SK-N-SH treated with all-trans-retinoic acid at 6 μM for 48 hours (cell line): ENCODE data around the gene BIRC3.

Source experiments
- ATAC-seq: fragments of 200-7000 bp; cut with Tn5 transposase; 3 replicates; pipeline ENCODE4 v1.9.1; 2020; ENCODE audit warnings: mild to moderate bottlenecking, moderate library complexity
- ARNTL ChIP-seq: fragments of 450-650 bp; formaldehyde crosslinking; IDR thresholded peaks from 2 replicates; pipeline ENCODE4 v1.5.0; 2020; ENCODE audit warnings: low read depth, mild to moderate bottlenecking, moderate library complexity, borderline replicate concordance
- BACH2 ChIP-seq: fragments of 250-450 bp; sonication (Bioruptor Pico); IDR thresholded peaks from 2 replicates; pipeline ENCODE4 v1.9.0; 2021; ENCODE audit warnings: mild to moderate bottlenecking, borderline replicate concordance
- CREB5 ChIP-seq: fragments of 250-450 bp; sonication (Bioruptor Pico); IDR thresholded peaks from 2 replicates; pipeline ENCODE4 v1.5.1; 2020; ENCODE audit warnings: low read depth, mild to moderate bottlenecking, moderate library complexity
- CSDC2 ChIP-seq: fragments of 250-450 bp; sonication (Bioruptor Pico); IDR thresholded peaks from 2 replicates; pipeline ENCODE4 v1.5.0; 2020; ENCODE audit warnings: mild to moderate bottlenecking, moderate library complexity
- CSRNP3 ChIP-seq: fragments of 250-450 bp; sonication (Bioruptor Pico); IDR thresholded peaks from 2 replicates; pipeline ENCODE4 v1.5.1; 2021; ENCODE audit warnings: mild to moderate bottlenecking, moderate library complexity
- ESRRG ChIP-seq: fragments of 250-450 bp; sonication (Bioruptor Pico); IDR thresholded peaks from 2 replicates; pipeline ENCODE4 v1.6.1; 2021; ENCODE audit warnings: mild to moderate bottlenecking
- GLIS3 ChIP-seq: fragments of 250-450 bp; sonication (Bioruptor Pico); IDR thresholded peaks from 2 replicates; pipeline ENCODE4 v1.5.0; 2020; ENCODE audit warnings: mild to moderate bottlenecking, moderate library complexity
- ISL1 ChIP-seq: fragments of 250-450 bp; sonication (Bioruptor Pico); IDR thresholded peaks from 2 replicates; pipeline ENCODE4 v2.1.2; 2022; ENCODE audit warnings: mild to moderate bottlenecking, moderate library complexity
- OSR1 ChIP-seq: fragments of 250-450 bp; sonication (Bioruptor Pico); IDR thresholded peaks from 2 replicates; pipeline ENCODE4 v1.8.0; 2022; ENCODE audit warnings: moderate library complexity, mild to moderate bottlenecking, inconsistent platforms
- PATZ1 ChIP-seq: fragments of 250-450 bp; sonication (Bioruptor Pico); IDR thresholded peaks from 2 replicates; pipeline ENCODE4 v1.8.0; 2020; ENCODE audit warnings: mild to moderate bottlenecking, moderate library complexity, borderline replicate concordance
- POU6F1 ChIP-seq: fragments of 250-450 bp; sonication (Bioruptor Pico); IDR thresholded peaks from 2 replicates; pipeline ENCODE4 v1.8.0; 2021; ENCODE audit warnings: low read depth, mild to moderate bottlenecking, moderate library complexity, borderline replicate concordance
- PPARA ChIP-seq: fragments of 250-450 bp; sonication (Bioruptor Pico); IDR thresholded peaks from 2 replicates; pipeline ENCODE4 v1.5.0; 2020; ENCODE audit warnings: mild to moderate bottlenecking, borderline replicate concordance
- RARB ChIP-seq: fragments of 250-450 bp; sonication (Bioruptor Pico); IDR thresholded peaks from 2 replicates; pipeline ENCODE4 v1.8.0; 2021; ENCODE audit warnings: mild to moderate bottlenecking, moderate library complexity
- SNAI2 ChIP-seq: fragments of 250-450 bp; sonication (Bioruptor Pico); IDR thresholded peaks from 2 replicates; pipeline ENCODE4 v1.5.0; 2020; ENCODE audit warnings: mild to moderate bottlenecking, moderate library complexity
- TCF4 ChIP-seq: fragments of 250-450 bp; sonication (Bioruptor Pico); IDR thresholded peaks from 2 replicates; pipeline ENCODE4 v1.8.0; 2021; ENCODE audit warnings: mild to moderate bottlenecking, moderate library complexity, borderline replicate concordance
- TOX ChIP-seq: fragments of 250-450 bp; sonication (Bioruptor Pico); IDR thresholded peaks from 2 replicates; pipeline ENCODE4 v1.8.0; 2021; ENCODE audit warnings: mild to moderate bottlenecking, moderate library complexity, borderline replicate concordance
- TSHZ2 ChIP-seq: fragments of 250-450 bp; sonication (Bioruptor Pico); IDR thresholded peaks from 2 replicates; pipeline ENCODE4 v1.5.0; 2020; ENCODE audit warnings: mild to moderate bottlenecking, moderate library complexity
- ZFP3 ChIP-seq: fragments of 250-450 bp; sonication (Bioruptor Pico); IDR thresholded peaks from 2 replicates; pipeline ENCODE4 v1.5.0; 2020; ENCODE audit warnings: mild to moderate bottlenecking, moderate library complexity
- ZNF565 ChIP-seq: fragments of 450-650 bp; formaldehyde crosslinking; conservative IDR thresholded peaks from 2 replicates; pipeline ENCODE4 v1.5.0; 2020; ENCODE audit warnings: low read depth, mild to moderate bottlenecking, moderate library complexity
- ZNF70 ChIP-seq: fragments of 450-650 bp; formaldehyde crosslinking; IDR thresholded peaks from 2 replicates; pipeline ENCODE4 v1.5.0; 2020; ENCODE audit warnings: mild to moderate bottlenecking, moderate library complexity
- ZNF8 ChIP-seq: fragments of 450-650 bp; formaldehyde crosslinking; IDR thresholded peaks from 2 replicates; pipeline ENCODE4 v1.5.0; 2020; ENCODE audit warnings: mild to moderate bottlenecking, moderate library complexity

Gene BIRC3

GRCh38 chr11:102322560-102322959 lies 5.3 kb downstream of the BIRC3 start:
- no peak for TF ChIP-seq ZFP3
- TF ChIP-seq PPARA (CRISPR knock-in tag): no peak
- TF ChIP-seq BACH2 (CRISPR knock-in tag): no peak
- no peak for TF ChIP-seq TSHZ2 (CRISPR knock-in tag)
- TF ChIP-seq CSDC2 (CRISPR knock-in tag): no peak
- TF ChIP-seq RARB (CRISPR knock-in tag): no peak
- no peak for TF ChIP-seq SNAI2 (CRISPR knock-in tag)
- TF ChIP-seq GLIS3: no peak
- TF ChIP-seq ESRRG (CRISPR knock-in tag): no peak
- no peak for TF ChIP-seq OSR1 (CRISPR knock-in tag)
- no peak for TF ChIP-seq ARNTL (CRISPR knock-in tag)
- TF ChIP-seq TCF4 (CRISPR knock-in tag): no peak
- ATAC-seq: no peak

GRCh38 chr11:102323542-102324251 lies 6.4 kb downstream of the BIRC3 start:
- ATAC-seq: peak; percentile 71; the same call in 2 of the 3 replicates
- no peak for TF ChIP-seq TSHZ2 (CRISPR knock-in tag)
- TF ChIP-seq PATZ1: no peak
- TF ChIP-seq POU6F1 (CRISPR knock-in tag): no peak
- no peak for TF ChIP-seq SNAI2 (CRISPR knock-in tag)
- TF ChIP-seq OSR1 (CRISPR knock-in tag): no peak
- no peak for TF ChIP-seq ARNTL (CRISPR knock-in tag)
- TF ChIP-seq ZNF8 (CRISPR knock-in tag): no peak
- no peak for TF ChIP-seq CSDC2 (CRISPR knock-in tag)
- no peak for TF ChIP-seq ZNF70
- TF ChIP-seq ESRRG (CRISPR knock-in tag): no peak
- TF ChIP-seq RARB (CRISPR knock-in tag): no peak
- TF ChIP-seq TOX (CRISPR knock-in tag): no peak
- no peak for TF ChIP-seq TCF4 (CRISPR knock-in tag)
- no peak for TF ChIP-seq CSRNP3 (CRISPR knock-in tag)
- TF ChIP-seq CREB5 (CRISPR knock-in tag): no peak
- no peak for TF ChIP-seq ISL1 (CRISPR knock-in tag)
- TF ChIP-seq ZFP3: no peak
- no peak for TF ChIP-seq ZNF565 (CRISPR knock-in tag)
